HCT116 (cell line): ENCODE data around the gene CFAP74. TPM values are rescaled to one million over a fixed set of nuclear protein-coding genes. Genes with fewer than 3 reads are reported as not detected.

Experiments used
- ATAC-seq: fragments of 200-7000 bp; cut with Tn5 transposase; 2 replicates; pipeline ENCODE4 v1.9.1; 2020; ENCODE audit warnings: mild to moderate bottlenecking, moderate library complexity
- BruUV-seq: library from RNA; stranded (reverse); fragments of 400-500 nt; replicated peaks from 2 replicates; lab custom pipeline; 2021; lab: Mats Ljungman, UMichigan
- CTCF ChIA-PET: fragments of 300-600 bp; sonication (Branson Sonifier 250); formaldehyde crosslinking; loops from one replicate; lab custom pipeline; 2021; ENCODE audit warnings: antibody characterized with exemption; lab: Charles Lee
- POLR2A ChIA-PET: fragments of 300-600, 350-600 bp; sonication (Branson Sonifier 250); formaldehyde crosslinking; loops from one replicate; lab custom pipeline; 2021; ENCODE audit warnings: antibody characterized with exemption; lab: Charles Lee
- RAD21 ChIA-PET, 2 experiments: fragments of 300-600 bp; sonication (Branson Sonifier 250); formaldehyde crosslinking; loops; one replicate each; lab custom pipeline; 2023; ENCODE audit warnings: low total read pairs in 2 of 2; ENCODE audit not compliant: uncharacterized antibody in 2 of 2, unreplicated experiment in 2 of 2, low non-redundant PET in 1 of 2; lab: Charles Lee
- DNase-seq: peaks from one replicate; pipeline ENCODE4 v3.0.0-alpha.2; 2010; ENCODE audit warnings: low read depth, low spot score
- H2AFZ ChIP-seq: fragments of 200-600 bp; shearing (Covaris generic), sonication (generic); 2 replicates; pipeline ENCODE4 v1.6.1; 2017; ENCODE audit warnings: low read depth, mixed run types, mixed read lengths, antibody characterized with exemption, low read length; ENCODE audit not compliant: poor library complexity, severe bottlenecking
- H3K27ac ChIP-seq: 2 replicates; pipeline ENCODE4 v1.5.1; 2012; ENCODE audit warnings: low read depth, low read length
- H3K27me3 ChIP-seq: fragments of 200-600 bp; sonication (generic); 2 replicates; pipeline ENCODE4 v1.6.1; 2016; ENCODE audit warnings: mixed run types, low read length, mixed read lengths; ENCODE audit not compliant: insufficient read depth
- H3K36me3 ChIP-seq, 2 experiments: fragments of 200-500 bp in 1 of 2; fragments of 200-600 bp in 1 of 2; sonication (Bioruptor generic) in 1 of 2; sonication (generic) in 1 of 2; 2 replicates each; pipeline versions ENCODE4 v1.5.1 to v1.6.1; 2014 to 2016; ENCODE audit warnings: low read length in 2 of 2, inconsistent platforms in 1 of 2, mixed read lengths in 1 of 2, mixed run types in 1 of 2; ENCODE audit not compliant: insufficient read depth in 2 of 2, control insufficient read depth in 1 of 2
- H3K4me1 ChIP-seq, 2 experiments: fragments of 200-600 bp in 1 of 2; sonication (generic) in 1 of 2; 2 replicates each; pipeline versions ENCODE4 v1.5.1 to v1.6.1; 2012 to 2017; ENCODE audit warnings: low read length in 2 of 2, inconsistent platforms in 1 of 2, mild to moderate bottlenecking in 1 of 2, mixed read lengths in 1 of 2, mixed run types in 1 of 2, moderate library complexity in 1 of 2; ENCODE audit not compliant: insufficient read depth in 2 of 2, control insufficient read depth in 1 of 2
- H3K4me2 ChIP-seq: fragments of 200-600 bp; sonication (generic); 2 replicates; pipeline ENCODE4 v1.6.1; 2017; ENCODE audit warnings: mixed run types, low read length, mixed read lengths
- H3K4me3 ChIP-seq, 2 experiments: fragments of 200-600 bp in 1 of 2; sonication (generic) in 1 of 2; replicated peaks in 1 of 2; 2 replicates each; pipeline ENCODE4 v1.5.1; 2011 to 2016; ENCODE audit warnings: low read length in 2 of 2, control low read depth in 1 of 2, low read depth in 1 of 2, mild to moderate bottlenecking in 1 of 2, mixed read lengths in 1 of 2, mixed run types in 1 of 2
- H3K79me2 ChIP-seq: fragments of 200-600 bp; sonication (generic); 2 replicates; pipeline ENCODE4 v1.6.1; 2017; ENCODE audit warnings: mild to moderate bottlenecking, mixed run types, low read length, moderate library complexity, mixed read lengths; ENCODE audit not compliant: insufficient read depth
- H3K9ac ChIP-seq: fragments of 200-600 bp; sonication (generic); 2 replicates; pipeline ENCODE4 v1.6.1; 2016; ENCODE audit warnings: low read length, mixed read lengths
- H3K9me2 ChIP-seq: fragments of 200-600 bp; sonication (generic), shearing (Covaris generic); 2 replicates; pipeline ENCODE4 v1.6.1; 2017; ENCODE audit warnings: mixed run types, mild to moderate bottlenecking, moderate library complexity; ENCODE audit not compliant: insufficient read depth
- H3K9me3 ChIP-seq, 2 experiments: fragments of 200-500 bp in 1 of 2; fragments of 200-600 bp in 1 of 2; sonication (Bioruptor generic) in 1 of 2; sonication (generic) in 1 of 2; 2 replicates each; pipeline ENCODE4 v1.6.1; 2014 to 2017; ENCODE audit warnings: low read length in 2 of 2, mixed read lengths in 2 of 2, inconsistent platforms in 1 of 2, low read depth in 1 of 2, mild to moderate bottlenecking in 1 of 2, mixed run types in 1 of 2, moderate library complexity in 1 of 2; ENCODE audit not compliant: control insufficient read depth in 1 of 2, insufficient read depth in 1 of 2
- H4K20me1 ChIP-seq: fragments of 200-600 bp; sonication (generic), shearing (Covaris generic); 2 replicates; pipeline ENCODE4 v1.6.1; 2017; ENCODE audit warnings: mixed run types, mild to moderate bottlenecking, moderate library complexity; ENCODE audit not compliant: insufficient read depth
- CBX3 ChIP-seq: IDR thresholded peaks from 2 replicates; pipeline ENCODE4 v1.6.1; 2012; ENCODE audit warnings: low read depth
- CEBPB ChIP-seq: IDR thresholded peaks from 2 replicates; pipeline ENCODE4 v1.6.1; 2012; ENCODE audit warnings: low read depth
- ELF1 ChIP-seq: IDR thresholded peaks from 2 replicates; pipeline ENCODE4 v1.6.1; 2012; ENCODE audit warnings: low read depth, borderline replicate concordance
- EZH2 ChIP-seq: fragments of 200-600 bp; sonication (generic); IDR thresholded peaks from 2 replicates; pipeline ENCODE4 v1.6.1; 2017; ENCODE audit warnings: antibody characterized with exemption, mixed run types
- EZH2phosphoT487 ChIP-seq: fragments of 200-600 bp; IDR thresholded peaks from 2 replicates; pipeline ENCODE4 v1.6.1; 2018; ENCODE audit warnings: antibody characterized with exemption, borderline replicate concordance
- FOSL1 ChIP-seq: IDR thresholded peaks from 2 replicates; pipeline ENCODE4 v1.6.1; 2012; ENCODE audit warnings: low read depth
- JUND ChIP-seq: IDR thresholded peaks from 2 replicates; pipeline ENCODE4 v1.6.1; 2012
- POLR2A ChIP-seq: IDR thresholded peaks from 2 replicates; pipeline ENCODE4 v1.7.0; 2011; ENCODE audit warnings: borderline replicate concordance; ENCODE audit not compliant: insufficient read depth, insufficient read length; ENCODE audit errors: extremely low read depth
- POLR2AphosphoS5 ChIP-seq: IDR thresholded peaks from 2 replicates; pipeline ENCODE4 v1.6.1; 2011; ENCODE audit warnings: mild to moderate bottlenecking, low read depth, low read length, moderate library complexity
- RAD21 ChIP-seq: IDR thresholded peaks from 2 replicates; pipeline ENCODE4 v1.6.1; 2012; ENCODE audit warnings: low read depth, mild to moderate bottlenecking
- SIN3A ChIP-seq: IDR thresholded peaks from 2 replicates; pipeline ENCODE4 v1.6.1; 2012; ENCODE audit warnings: low read depth
- SP1 ChIP-seq: IDR thresholded peaks from 2 replicates; pipeline ENCODE4 v1.6.1; 2012; ENCODE audit warnings: low read depth
- TCF7L2 ChIP-seq: IDR thresholded peaks from 2 replicates; pipeline ENCODE4 v1.7.0; 2011; ENCODE audit warnings: borderline replicate concordance, inconsistent platforms; ENCODE audit not compliant: insufficient read depth, insufficient read length; ENCODE audit errors: extremely low read depth
- YY1 ChIP-seq: IDR thresholded peaks from 2 replicates; pipeline ENCODE4 v1.6.1; 2011; ENCODE audit warnings: low read length, low read depth, moderate library complexity, mild to moderate bottlenecking; ENCODE audit not compliant: insufficient replicate concordance; ENCODE audit errors: extremely low read depth
- ZFX ChIP-seq: fragments of 450-650 bp; IDR thresholded peaks from 2 replicates; pipeline ENCODE4 v1.6.1; 2017
- ZNF274 ChIP-seq: fragments of 200-500 bp; sonication (Bioruptor generic); IDR thresholded peaks from 2 replicates; pipeline ENCODE4 v1.6.1; 2014; ENCODE audit warnings: mild to moderate bottlenecking, low read depth, low read length, inconsistent platforms
- intact Hi-C: fragments of 100-400 bp; cut with micrococcal nuclease; formaldehyde crosslinking; loops from 2 replicates; pipeline ENCODE4 v1.10.0; 2022
- total RNA-seq: library from RNA; stranded (reverse); gene quantifications from one replicate; pipeline ENCODE4 v1.2.1, GENCODE V29; 2021; ENCODE audit not compliant: unreplicated experiment
- TF ChIP-seq, protein P1 (sequence below): IDR thresholded peaks from 2 replicates; pipeline ENCODE4 v1.6.1; 2011; ENCODE audit warnings: mild to moderate bottlenecking, low read length, moderate library complexity; ENCODE audit not compliant: insufficient replicate concordance; ENCODE audit errors: extremely low read depth
- TF ChIP-seq, protein P2 (sequence below): IDR thresholded peaks from 2 replicates; pipeline ENCODE4 v1.6.1; 2012; ENCODE audit warnings: low read depth
- TF ChIP-seq, protein P3 (sequence below): IDR thresholded peaks from 2 replicates; pipeline ENCODE4 v1.6.1; 2012

The CFAP74 gene
- total RNA-seq, 1 experiment from 2014 or later, result 4.9 TPM

DNA sequence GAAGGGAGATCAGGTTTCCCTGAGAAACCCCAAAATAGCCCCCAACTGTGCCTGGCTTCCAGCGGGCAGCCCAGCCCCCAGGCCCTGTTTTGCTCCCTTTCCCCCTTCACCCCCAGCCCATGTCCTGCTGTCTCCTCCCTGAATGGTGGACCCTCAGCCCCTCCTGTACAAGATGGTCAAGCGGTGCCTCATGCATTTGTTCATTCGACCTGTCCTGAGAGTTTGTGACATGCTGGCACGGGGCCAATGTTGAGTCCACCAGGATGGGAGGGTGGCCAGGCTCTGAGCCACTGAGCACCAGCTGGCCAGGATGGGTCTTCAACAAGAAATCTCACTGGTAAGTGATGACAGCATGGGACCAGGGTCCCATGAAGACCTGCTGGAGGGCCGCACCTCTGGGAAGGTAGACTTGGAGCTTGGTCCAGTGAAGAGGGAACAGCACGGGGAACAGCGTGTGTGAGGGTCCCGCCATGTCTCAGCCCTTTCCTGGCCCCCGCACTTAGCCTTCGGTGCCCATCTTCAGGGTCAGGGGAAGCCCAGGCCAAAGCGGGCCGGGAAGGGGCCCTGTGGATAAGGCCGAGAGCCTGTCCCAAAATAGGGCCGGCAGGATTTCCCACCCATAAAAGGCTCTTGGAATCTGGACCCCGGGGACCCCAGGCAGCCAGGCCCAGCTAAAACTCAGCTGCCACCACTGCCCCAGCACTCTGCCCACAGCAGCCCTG, 88.5 kb downstream of the CFAP74 start, which contains the start of gene CALML6:
Gene CALML6 (plus strand): TSS at position 290 of the 722 bp plus-strand sequence. CDS start 21 bp downstream, at position 311.
- POLR2A ChIA-PET, result no interaction called here
- Histone ChIP-seq H2AFZ (no peak within 1 kb of the TSS), H3K9ac (no peak within 1 kb of the TSS), H3K4me2 (no peak within 1 kb of the TSS), H3K9me2 (no peaks in the 10 kb centered on the region), H3K4me3 (no peak within 1 kb of the TSS), H3K4me1 (peaks cover 12 to 30% of the 10 kb centered on the region in 2 experiments), H4K20me1 (no peaks in the 10 kb centered on the region), H3K9me3 (no peaks in the 10 kb centered on the region), H3K27me3 (no peaks in the 10 kb centered on the region), H3K27ac (no peak within 1 kb of the TSS), H3K36me3 (no peaks in the 10 kb centered on the region), H3K79me2 (0 out of 2 replicates have a peak, but pooled peaks cover 8% of the 10 kb centered on the region)
- CTCF ChIA-PET, result no interaction called here
- intact Hi-C loops, result no loop called here
- TF ChIP-seq ELF1 (no peak), SIN3A (no peak), ZFX (no peak), YY1 (no peak), EZH2 (no peak), CEBPB (no peak), CBX3 (no peak), POLR2A (no peak), SP1 (no peak), POLR2AphosphoS5 (no peak), TCF7L2 (no peak), EZH2phosphoT487 (no peak), FOSL1 (no peak), JUND (no peak), ZNF274 (no peak), RAD21 (no peak)
- TF ChIP-seq, protein P1, sequence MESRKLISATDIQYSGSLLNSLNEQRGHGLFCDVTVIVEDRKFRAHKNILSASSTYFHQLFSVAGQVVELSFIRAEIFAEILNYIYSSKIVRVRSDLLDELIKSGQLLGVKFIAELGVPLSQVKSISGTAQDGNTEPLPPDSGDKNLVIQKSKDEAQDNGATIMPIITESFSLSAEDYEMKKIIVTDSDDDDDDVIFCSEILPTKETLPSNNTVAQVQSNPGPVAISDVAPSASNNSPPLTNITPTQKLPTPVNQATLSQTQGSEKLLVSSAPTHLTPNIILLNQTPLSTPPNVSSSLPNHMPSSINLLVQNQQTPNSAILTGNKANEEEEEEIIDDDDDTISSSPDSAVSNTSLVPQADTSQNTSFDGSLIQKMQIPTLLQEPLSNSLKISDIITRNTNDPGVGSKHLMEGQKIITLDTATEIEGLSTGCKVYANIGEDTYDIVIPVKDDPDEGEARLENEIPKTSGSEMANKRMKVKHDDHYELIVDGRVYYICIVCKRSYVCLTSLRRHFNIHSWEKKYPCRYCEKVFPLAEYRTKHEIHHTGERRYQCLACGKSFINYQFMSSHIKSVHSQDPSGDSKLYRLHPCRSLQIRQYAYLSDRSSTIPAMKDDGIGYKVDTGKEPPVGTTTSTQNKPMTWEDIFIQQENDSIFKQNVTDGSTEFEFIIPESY, result no peak
- TF ChIP-seq, protein P2, sequence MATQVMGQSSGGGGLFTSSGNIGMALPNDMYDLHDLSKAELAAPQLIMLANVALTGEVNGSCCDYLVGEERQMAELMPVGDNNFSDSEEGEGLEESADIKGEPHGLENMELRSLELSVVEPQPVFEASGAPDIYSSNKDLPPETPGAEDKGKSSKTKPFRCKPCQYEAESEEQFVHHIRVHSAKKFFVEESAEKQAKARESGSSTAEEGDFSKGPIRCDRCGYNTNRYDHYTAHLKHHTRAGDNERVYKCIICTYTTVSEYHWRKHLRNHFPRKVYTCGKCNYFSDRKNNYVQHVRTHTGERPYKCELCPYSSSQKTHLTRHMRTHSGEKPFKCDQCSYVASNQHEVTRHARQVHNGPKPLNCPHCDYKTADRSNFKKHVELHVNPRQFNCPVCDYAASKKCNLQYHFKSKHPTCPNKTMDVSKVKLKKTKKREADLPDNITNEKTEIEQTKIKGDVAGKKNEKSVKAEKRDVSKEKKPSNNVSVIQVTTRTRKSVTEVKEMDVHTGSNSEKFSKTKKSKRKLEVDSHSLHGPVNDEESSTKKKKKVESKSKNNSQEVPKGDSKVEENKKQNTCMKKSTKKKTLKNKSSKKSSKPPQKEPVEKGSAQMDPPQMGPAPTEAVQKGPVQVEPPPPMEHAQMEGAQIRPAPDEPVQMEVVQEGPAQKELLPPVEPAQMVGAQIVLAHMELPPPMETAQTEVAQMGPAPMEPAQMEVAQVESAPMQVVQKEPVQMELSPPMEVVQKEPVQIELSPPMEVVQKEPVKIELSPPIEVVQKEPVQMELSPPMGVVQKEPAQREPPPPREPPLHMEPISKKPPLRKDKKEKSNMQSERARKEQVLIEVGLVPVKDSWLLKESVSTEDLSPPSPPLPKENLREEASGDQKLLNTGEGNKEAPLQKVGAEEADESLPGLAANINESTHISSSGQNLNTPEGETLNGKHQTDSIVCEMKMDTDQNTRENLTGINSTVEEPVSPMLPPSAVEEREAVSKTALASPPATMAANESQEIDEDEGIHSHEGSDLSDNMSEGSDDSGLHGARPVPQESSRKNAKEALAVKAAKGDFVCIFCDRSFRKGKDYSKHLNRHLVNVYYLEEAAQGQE, result no peak
- TF ChIP-seq, protein P3, sequence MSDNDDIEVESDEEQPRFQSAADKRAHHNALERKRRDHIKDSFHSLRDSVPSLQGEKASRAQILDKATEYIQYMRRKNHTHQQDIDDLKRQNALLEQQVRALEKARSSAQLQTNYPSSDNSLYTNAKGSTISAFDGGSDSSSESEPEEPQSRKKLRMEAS, result no peak
- ATAC-seq (no peak), DNase-seq (no peak)
- BruUV-seq, result no TSS peak
- RAD21 ChIA-PET, result no interaction called here
